GM12878 (cell line): ENCODE measurements around the gene CCDC138. TPM values are rescaled to one million over a fixed set of nuclear protein-coding genes. Genes with fewer than 3 reads are reported as not detected.

Source experiments
- ATAC-seq: fragments of 200-7000 bp; cut with Tn5 transposase; 3 replicates; pipeline ENCODE4 v1.9.1; 2020; ENCODE audit warnings: mild to moderate bottlenecking, moderate library complexity
- BruUV-seq: library from RNA; stranded (reverse); fragments of 400-500 nt; replicated peaks from 2 replicates; lab custom pipeline; 2021; lab: Mats Ljungman, UMichigan
- CTCF ChIA-PET: fragments of 300-600 bp; sonication (Branson Sonifier 250); formaldehyde crosslinking; extraction: SDS; loops from one replicate; lab custom pipeline; 2021; ENCODE audit warnings: inconsistent platforms; lab: Yijun Ruan, JAX
- POLR2A ChIA-PET: fragments of 350-600 bp; formaldehyde crosslinking; extraction: SDS; loops from one replicate; lab custom pipeline; 2021; ENCODE audit warnings: inconsistent platforms; lab: Charles Lee
- RAD21 ChIA-PET: fragments of 300-600 bp; sonication (Branson Sonifier 250); formaldehyde crosslinking; loops from one replicate; lab custom pipeline; 2023; ENCODE audit warnings: antibody characterized with exemption; ENCODE audit not compliant: unreplicated experiment; lab: Charles Lee
- SMC1A ChIA-PET: fragments of 300-600 bp; sonication (Branson Sonifier 250); formaldehyde crosslinking; loops from one replicate; lab custom pipeline; 2023; ENCODE audit not compliant: unreplicated experiment, uncharacterized antibody; lab: Charles Lee
- DNase-seq: peaks from one replicate; pipeline ENCODE4 v3.0.0-alpha.2; 2011; ENCODE audit warnings: low read depth, low spot score
- FAIRE-seq: peaks from 3 replicates; lab custom pipeline; 2011; peaks lifted over from hg19 to GRCh38; lab: Jason Lieb, UNC
- H2AFZ ChIP-seq: 2 replicates; pipeline ENCODE4 v1.6.0; 2011; ENCODE audit warnings: low read depth, low read length, control low read depth; ENCODE audit not compliant: control insufficient read depth
- H3K27ac ChIP-seq: 2 replicates; pipeline ENCODE4 v1.5.1; 2011; ENCODE audit warnings: control low read depth; ENCODE audit not compliant: control insufficient read depth, insufficient read depth
- H3K27me3 ChIP-seq, 2 experiments: replicated peaks in 1 of 2; 2 replicates each; pipeline versions ENCODE4 v1.6.0 to v1.6.1; 2011; ENCODE audit warnings: low read length in 1 of 2; ENCODE audit not compliant: control insufficient read depth in 2 of 2, insufficient read depth in 2 of 2
- H3K36me3 ChIP-seq, 2 experiments: 2 replicates each; pipeline ENCODE4 v1.5.1; 2011; ENCODE audit warnings: low read length in 1 of 2; ENCODE audit not compliant: control insufficient read depth in 2 of 2, insufficient read depth in 2 of 2
- H3K4me1 ChIP-seq: 2 replicates; pipeline ENCODE4 v1.6.1; 2011; ENCODE audit warnings: mild to moderate bottlenecking, low read length, moderate library complexity, mixed read lengths; ENCODE audit not compliant: control insufficient read depth, insufficient read depth
- H3K4me2 ChIP-seq: 2 replicates; pipeline ENCODE4 v1.6.0; 2011; ENCODE audit warnings: control low read depth; ENCODE audit not compliant: control insufficient read depth, insufficient read depth
- H3K4me3 ChIP-seq: fragments of 200-600 bp; sonication (generic); 2 replicates; pipeline ENCODE4 v1.5.1; 2016
- H3K79me2 ChIP-seq: 2 replicates; pipeline ENCODE4 v1.6.0; 2011; ENCODE audit warnings: low read length; ENCODE audit not compliant: control insufficient read depth, insufficient read depth
- H3K9ac ChIP-seq: 2 replicates; pipeline ENCODE4 v1.8.0; 2011; ENCODE audit warnings: low read length, control low read depth, mixed read lengths; ENCODE audit not compliant: control insufficient read depth, insufficient read depth
- H3K9me3 ChIP-seq: replicated peaks from 3 replicates; pipeline ENCODE4 v1.5.1; 2011; ENCODE audit warnings: mild to moderate bottlenecking, low read length; ENCODE audit not compliant: control insufficient read depth, insufficient read depth
- H4K20me1 ChIP-seq: 2 replicates; pipeline ENCODE4 v1.6.0; 2011; ENCODE audit not compliant: control insufficient read depth, insufficient read depth
- BCL11A ChIP-seq: IDR thresholded peaks from 2 replicates; pipeline ENCODE4 v1.6.1; 2011; ENCODE audit warnings: low read depth, low read length
- E2F8 ChIP-seq: fragments of 450-650 bp; IDR thresholded peaks from 2 replicates; pipeline ENCODE4 v1.6.1; 2018; ENCODE audit warnings: mild to moderate bottlenecking, low read depth, moderate library complexity; ENCODE audit not compliant: partially characterized antibody
- HDAC2 ChIP-seq: fragments of 200-600 bp; sonication (generic); IDR thresholded peaks from 2 replicates; pipeline ENCODE4 v1.6.1; 2017
- KAT2A ChIP-seq: conservative IDR thresholded peaks from 2 replicates; pipeline ENCODE4 v1.6.1; 2011; ENCODE audit warnings: low read depth, low read length; ENCODE audit not compliant: control insufficient read depth
- LARP7 ChIP-seq: fragments of 450-650 bp; IDR thresholded peaks from 2 replicates; pipeline ENCODE4 v1.6.1; 2017; ENCODE audit warnings: mild to moderate bottlenecking
- MXI1 ChIP-seq: fragments of 150-350 bp; IDR thresholded peaks from 2 replicates; pipeline ENCODE4 v1.6.1; 2011; ENCODE audit warnings: low read depth, mild to moderate bottlenecking, inconsistent platforms, low read length, improper control_type of control experiment
- NFYA ChIP-seq: IDR thresholded peaks from 2 replicates; pipeline ENCODE4 v1.6.1; 2011; ENCODE audit warnings: low read depth, mild to moderate bottlenecking, low read length, improper control_type of control experiment, borderline replicate concordance
- PML ChIP-seq: IDR thresholded peaks from 2 replicates; pipeline ENCODE4 v1.6.1; 2012; ENCODE audit warnings: low read length, inconsistent platforms
- RB1 ChIP-seq: fragments of 450-650 bp; formaldehyde crosslinking; IDR thresholded peaks from 2 replicates; pipeline ENCODE4 v1.6.1; 2017; ENCODE audit warnings: mild to moderate bottlenecking, borderline replicate concordance
- TCF3 ChIP-seq: IDR thresholded peaks from 2 replicates; pipeline ENCODE4 v1.6.1; 2012; ENCODE audit warnings: low read depth, mild to moderate bottlenecking, low read length, borderline replicate concordance; ENCODE audit not compliant: insufficient read depth
- WRNIP1 ChIP-seq: IDR thresholded peaks from 2 replicates; pipeline ENCODE4 v1.6.1; 2011; ENCODE audit warnings: low read depth, low read length, improper control_type of control experiment, borderline replicate concordance
- WGBS: methylation state at CpG from one replicate; pipeline ENCODE4 v1.1.6; 2016; ENCODE audit warnings: low lambda C conversion rate; ENCODE audit not compliant: insufficient replicate concordance, insufficient coverage; ENCODE audit errors: missing lambda C conversion rate; 5-methylcytosine and 5-hydroxymethylcytosine counted together
- in situ Hi-C: fragments of 300-500 bp; cut with MboI; formaldehyde crosslinking; loops from 9 replicates; pipeline ENCODE4 v1.14.3; 2018; ENCODE audit warnings: mixed read lengths
- intact Hi-C: fragments of 100-400 bp; cut with micrococcal nuclease; formaldehyde crosslinking; loops from one replicate; pipeline ENCODE4 v1.14.2; 2022; ENCODE audit not compliant: unreplicated experiment
- polyA plus RNA-seq, 11 experiments: library from polyadenylated mRNA; depleted of rRNA in 4 of 11; unstranded in 6 of 11; stranded (reverse) in 5 of 11; fragments of >200 nt; fragmentation: Nextera tagmentation in 4 of 11; fragmentation: Illumina TruSeq in 1 of 11; extraction: Ambion mirVana in 4 of 11; extraction: Trizol in 1 of 11; gene quantifications; 1 replicate in 1 of 11; 2 replicates in 10 of 11; pipeline versions ENCODE4 v1.2.1 to v1.2.3, GENCODE V29; 2011 to 2016; ENCODE audit warnings: inconsistent platforms in 2 of 11, missing spikeins in 2 of 11, low read depth in 1 of 11
- total RNA-seq, 4 experiments: library from RNA; depleted of rRNA in 3 of 4; stranded (reverse); fragments of >200 nt in 3 of 4; fragmentation: Illumina TruSeq in 1 of 4; extraction: Trizol in 1 of 4; gene quantifications; 2 replicates each; pipeline versions ENCODE4 v1.2.1 to v1.2.3, GENCODE V29; 2013 to 2021
- TF ChIP-seq, protein P1 (sequence below): fragments of 450-650 bp; IDR thresholded peaks from 2 replicates; pipeline ENCODE4 v1.6.1; 2016; ENCODE audit warnings: mild to moderate bottlenecking
- TF ChIP-seq, protein P2 (sequence below): fragments of 450-650 bp; formaldehyde crosslinking; IDR thresholded peaks from 2 replicates; pipeline ENCODE4 v1.5.0; 2022; ENCODE audit warnings: mild to moderate bottlenecking, missing genetic modification characterization
- TF ChIP-seq, protein P3 (sequence below): IDR thresholded peaks from 2 replicates; pipeline ENCODE4 v1.6.1; 2011; ENCODE audit warnings: mild to moderate bottlenecking, low read depth, low read length, moderate library complexity; ENCODE audit not compliant: insufficient replicate concordance

CCDC138 gene
- total and polyA plus RNA-seq, 10 of the 15 experiments (the other 5 are each of a cell fraction or from before 2014, with no cell fraction given), result 7.9 to 19.4 (median 13.0) TPM

DNA sequence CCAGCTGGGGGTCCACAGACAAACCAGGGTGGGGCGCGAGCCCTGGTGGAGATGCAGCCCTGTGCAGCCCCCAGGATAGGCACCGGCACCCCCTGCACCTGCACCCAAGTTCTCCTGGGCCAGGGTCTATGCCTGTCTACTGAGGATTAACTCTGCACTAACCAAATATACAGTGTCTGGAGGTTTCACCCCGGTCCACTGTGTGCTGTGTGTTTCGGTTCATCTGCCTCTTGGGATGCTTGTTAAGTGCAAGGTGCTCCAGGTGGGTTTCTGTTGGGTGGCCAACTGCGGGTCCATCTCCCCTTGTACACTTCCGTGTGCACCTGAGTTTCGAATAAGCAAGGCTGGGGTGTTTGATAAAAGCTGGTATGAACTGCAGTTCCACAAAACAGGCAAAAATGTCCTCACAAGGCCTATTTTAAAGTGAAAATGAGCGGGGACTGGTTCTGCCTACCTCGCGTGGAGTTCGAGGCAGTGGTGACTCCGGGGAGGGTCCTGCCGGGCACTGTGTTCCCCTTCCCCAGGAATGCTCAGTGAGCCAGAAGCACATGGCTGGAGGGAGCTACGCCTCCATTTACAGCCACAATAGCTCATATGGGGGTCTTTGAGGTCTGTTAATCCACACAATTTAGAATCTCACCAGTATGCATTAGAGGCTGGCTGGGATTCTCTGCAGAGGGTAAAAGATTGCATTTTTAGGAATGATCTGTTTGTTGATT is 131.7 kb downstream of the CCDC138 start:
- Histone ChIP-seq H3K9me3 (no peaks in the 10 kb centered on the region), H3K4me1 (no peaks in the 10 kb centered on the region), H2AFZ (no peak overlapping the region), H3K36me3 (no peaks in the 10 kb centered on the region), H3K9ac (no peak overlapping the region), H3K4me3 (no peak overlapping the region), H4K20me1 (no peaks in the 10 kb centered on the region), H3K4me2 (no peak overlapping the region), H3K27me3 (peaks cover 0 to 1% of the 10 kb centered on the region in 2 experiments; a peak in 2 of 4 replicates), H3K27ac (no peak overlapping the region), H3K79me2 (no peaks in the 10 kb centered on the region)
- BruUV-seq, result no TSS peak
- 33% methylated on average over 15 of the region's 15 CpGs for WGBS
- SMC1A ChIA-PET, result no interaction called here
- POLR2A ChIA-PET, result no interaction called here
- no peak for FAIRE-seq
- CTCF ChIA-PET, result no interaction called here
- intact Hi-C loops (no loop called here), in situ Hi-C loops (no loop called here)
- ATAC-seq, result no peak
- RAD21 ChIA-PET, result no interaction called here
- TF ChIP-seq, protein P1, sequence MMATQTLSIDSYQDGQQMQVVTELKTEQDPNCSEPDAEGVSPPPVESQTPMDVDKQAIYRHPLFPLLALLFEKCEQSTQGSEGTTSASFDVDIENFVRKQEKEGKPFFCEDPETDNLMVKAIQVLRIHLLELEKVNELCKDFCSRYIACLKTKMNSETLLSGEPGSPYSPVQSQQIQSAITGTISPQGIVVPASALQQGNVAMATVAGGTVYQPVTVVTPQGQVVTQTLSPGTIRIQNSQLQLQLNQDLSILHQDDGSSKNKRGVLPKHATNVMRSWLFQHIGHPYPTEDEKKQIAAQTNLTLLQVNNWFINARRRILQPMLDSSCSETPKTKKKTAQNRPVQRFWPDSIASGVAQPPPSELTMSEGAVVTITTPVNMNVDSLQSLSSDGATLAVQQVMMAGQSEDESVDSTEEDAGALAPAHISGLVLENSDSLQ, result no peak
- TF ChIP-seq KAT2A (no peak), PML (no peak), HDAC2 (no peak), LARP7 (no peak), BCL11A (no peak), TCF3 (no peak), RB1 (no peak), WRNIP1 (no peak), NFYA (no peak), E2F8 (no peak), MXI1 (no peak)
- TF ChIP-seq, protein P2, sequence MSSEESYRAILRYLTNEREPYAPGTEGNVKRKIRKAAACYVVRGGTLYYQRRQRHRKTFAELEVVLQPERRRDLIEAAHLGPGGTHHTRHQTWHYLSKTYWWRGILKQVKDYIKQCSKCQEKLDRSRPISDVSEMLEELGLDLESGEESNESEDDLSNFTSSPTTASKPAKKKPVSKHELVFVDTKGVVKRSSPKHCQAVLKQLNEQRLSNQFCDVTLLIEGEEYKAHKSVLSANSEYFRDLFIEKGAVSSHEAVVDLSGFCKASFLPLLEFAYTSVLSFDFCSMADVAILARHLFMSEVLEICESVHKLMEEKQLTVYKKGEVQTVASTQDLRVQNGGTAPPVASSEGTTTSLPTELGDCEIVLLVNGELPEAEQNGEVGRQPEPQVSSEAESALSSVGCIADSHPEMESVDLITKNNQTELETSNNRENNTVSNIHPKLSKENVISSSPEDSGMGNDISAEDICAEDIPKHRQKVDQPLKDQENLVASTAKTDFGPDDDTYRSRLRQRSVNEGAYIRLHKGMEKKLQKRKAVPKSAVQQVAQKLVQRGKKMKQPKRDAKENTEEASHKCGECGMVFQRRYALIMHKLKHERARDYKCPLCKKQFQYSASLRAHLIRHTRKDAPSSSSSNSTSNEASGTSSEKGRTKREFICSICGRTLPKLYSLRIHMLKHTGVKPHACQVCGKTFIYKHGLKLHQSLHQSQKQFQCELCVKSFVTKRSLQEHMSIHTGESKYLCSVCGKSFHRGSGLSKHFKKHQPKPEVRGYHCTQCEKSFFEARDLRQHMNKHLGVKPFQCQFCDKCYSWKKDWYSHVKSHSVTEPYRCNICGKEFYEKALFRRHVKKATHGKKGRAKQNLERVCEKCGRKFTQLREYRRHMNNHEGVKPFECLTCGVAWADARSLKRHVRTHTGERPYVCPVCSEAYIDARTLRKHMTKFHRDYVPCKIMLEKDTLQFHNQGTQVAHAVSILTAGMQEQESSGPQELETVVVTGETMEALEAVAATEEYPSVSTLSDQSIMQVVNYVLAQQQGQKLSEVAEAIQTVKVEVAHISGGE (CRISPR knock-in tag), result no peak
- TF ChIP-seq, protein P3, sequence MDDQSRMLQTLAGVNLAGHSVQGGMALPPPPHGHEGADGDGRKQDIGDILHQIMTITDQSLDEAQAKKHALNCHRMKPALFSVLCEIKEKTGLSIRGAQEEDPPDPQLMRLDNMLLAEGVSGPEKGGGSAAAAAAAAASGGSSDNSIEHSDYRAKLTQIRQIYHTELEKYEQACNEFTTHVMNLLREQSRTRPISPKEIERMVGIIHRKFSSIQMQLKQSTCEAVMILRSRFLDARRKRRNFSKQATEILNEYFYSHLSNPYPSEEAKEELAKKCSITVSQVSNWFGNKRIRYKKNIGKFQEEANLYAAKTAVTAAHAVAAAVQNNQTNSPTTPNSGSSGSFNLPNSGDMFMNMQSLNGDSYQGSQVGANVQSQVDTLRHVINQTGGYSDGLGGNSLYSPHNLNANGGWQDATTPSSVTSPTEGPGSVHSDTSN, result no peak
- DNase-seq, result no peak
